GM12874 (cell line): ENCODE data around the gene BCAR3.

ENCODE experiments used
- CTCF ChIP-seq: IDR thresholded peaks from 2 replicates; pipeline ENCODE4 v1.5.1; 2011; ENCODE audit warnings: low read depth, mild to moderate bottlenecking, control low read depth, low read length, moderate library complexity; ENCODE audit not compliant: insufficient read depth

Gene BCAR3

DNA sequence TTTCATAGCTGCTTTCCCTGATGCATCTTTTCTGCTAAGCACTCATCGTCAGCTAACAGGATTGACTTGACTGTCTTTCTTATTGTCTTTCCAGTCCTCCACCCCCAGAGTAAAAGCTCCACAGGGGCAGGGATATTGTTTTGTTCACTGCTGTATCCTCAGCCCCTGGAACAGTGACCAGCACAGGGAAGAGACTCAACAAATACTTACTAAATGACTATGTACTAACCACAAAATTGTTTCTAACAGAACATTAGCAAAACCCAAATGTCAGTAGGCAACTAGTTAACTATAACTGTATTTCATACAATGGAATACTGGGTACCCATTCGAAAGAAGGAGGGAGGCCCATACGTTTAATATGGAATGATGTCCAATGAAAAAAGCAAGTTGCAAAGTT is 53.0 kb downstream of the BCAR3 start:
- no peak for TF ChIP-seq CTCF

- TF ChIP-seq CTCF, result no peak
Observed at GRCh38 chr1:93625582-93626327, 55.9 kb downstream of the BCAR3 start.

DNA sequence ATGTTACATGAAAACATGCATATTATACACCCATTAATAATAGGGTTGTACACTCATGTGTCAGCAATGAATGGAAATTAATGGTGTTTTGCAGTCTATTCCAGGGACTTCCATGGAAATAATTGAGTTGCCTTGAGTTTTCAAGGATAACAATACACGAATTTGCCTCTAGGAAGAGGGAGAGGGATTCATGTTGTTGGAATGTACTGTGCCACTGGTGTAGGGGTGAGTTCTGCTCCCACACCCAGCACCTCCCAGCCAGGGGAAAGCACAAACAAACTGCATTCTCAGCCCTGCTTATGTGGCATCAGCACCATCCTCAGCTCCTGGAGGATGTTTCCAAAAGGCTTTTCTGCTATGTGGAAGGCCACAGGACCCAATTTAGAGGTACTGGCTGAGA is 57.8 kb downstream of the BCAR3 start:
- TF ChIP-seq CTCF, result no peak

GRCh38 chr1:93623436-93623835 is 58.2 kb downstream of the BCAR3 start:
- no peak for TF ChIP-seq CTCF

- no peak for TF ChIP-seq CTCF
Observed at GRCh38 chr1:93621246-93621645, 60.4 kb downstream of the BCAR3 start.

GRCh38 chr1:93620841-93621210 is 60.8 kb downstream of the BCAR3 start:
- TF ChIP-seq CTCF, result no peak

DNA sequence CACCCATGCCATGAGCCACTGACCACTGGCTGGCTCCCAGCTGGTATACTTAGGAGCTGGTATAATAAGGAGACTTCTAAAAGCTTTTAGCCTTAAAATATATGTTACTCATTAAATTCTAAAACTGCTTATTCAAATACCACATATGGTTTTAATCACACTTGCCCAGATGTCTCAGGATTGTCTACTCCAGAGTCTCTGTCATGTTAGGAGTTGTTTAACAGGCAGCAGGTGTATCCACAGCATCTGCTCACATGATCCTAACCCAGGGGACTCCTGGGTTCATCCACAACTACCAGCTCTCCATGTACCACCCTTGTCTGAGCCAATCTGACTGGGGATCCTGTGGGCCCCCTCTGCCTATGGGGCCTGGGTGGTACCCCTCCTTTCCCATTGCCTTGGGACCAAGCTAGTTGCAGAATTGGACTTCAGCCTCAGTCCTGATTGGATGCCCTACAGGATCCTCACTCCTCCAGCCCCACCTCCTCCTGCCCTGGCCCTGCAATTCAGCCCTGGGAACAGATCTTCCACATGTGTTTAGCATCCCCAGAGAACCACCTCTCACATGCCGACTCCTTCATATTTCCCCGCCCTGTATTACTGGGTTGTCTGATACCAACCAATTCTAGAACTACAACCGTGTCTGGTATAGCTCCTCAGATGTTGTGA is 61.3 kb downstream of the BCAR3 start:
- TF ChIP-seq CTCF, result no peak
